Measurements from ENCODE around the gene ABHD13. TPM values are rescaled to one million over a fixed set of nuclear protein-coding genes. Genes with fewer than 3 reads are reported as not detected.

ABHD13 gene
- total RNA-seq, 1 donor from 2014 or later, result 3.1 TPM

Other genes with a start within 250 kb of the ABHD13 start
- gene LIG4, start 2.9 kb upstream of the ABHD13 start, total RNA-seq, result 4.6 TPM
- gene TNFSF13B, start 51.3 kb downstream of the ABHD13 start, total RNA-seq, result 2.0 TPM

Data from esophagus mucosa (tissue), 1 donor.